ENCODE results near the gene CORO2A.
"Not testable (repeated sequence)": the region's sequence is repeated elsewhere in the genome, so short reads cannot be mapped to it uniquely, and the experiment has no call there.

CORO2A gene

GRCh38 chr9:98094851-98095250, 97.6 kb downstream of the CORO2A start:
- no peak overlapping the region for H3K27ac Mint-ChIP-seq
- H3K36me3 Mint-ChIP-seq (ENCODE audit: low read depth), result peaks cover 62% of the 10 kb centered on the region
- no peak overlapping the region for H3K4me3 Mint-ChIP-seq
- H3K27me3 Mint-ChIP-seq, result no peaks in the 10 kb centered on the region
- no peaks in the 10 kb centered on the region for H3K9me3 Mint-ChIP-seq
- H3K4me1 Mint-ChIP-seq (ENCODE audit: low read depth), result peaks cover 45% of the 10 kb centered on the region

DNA sequence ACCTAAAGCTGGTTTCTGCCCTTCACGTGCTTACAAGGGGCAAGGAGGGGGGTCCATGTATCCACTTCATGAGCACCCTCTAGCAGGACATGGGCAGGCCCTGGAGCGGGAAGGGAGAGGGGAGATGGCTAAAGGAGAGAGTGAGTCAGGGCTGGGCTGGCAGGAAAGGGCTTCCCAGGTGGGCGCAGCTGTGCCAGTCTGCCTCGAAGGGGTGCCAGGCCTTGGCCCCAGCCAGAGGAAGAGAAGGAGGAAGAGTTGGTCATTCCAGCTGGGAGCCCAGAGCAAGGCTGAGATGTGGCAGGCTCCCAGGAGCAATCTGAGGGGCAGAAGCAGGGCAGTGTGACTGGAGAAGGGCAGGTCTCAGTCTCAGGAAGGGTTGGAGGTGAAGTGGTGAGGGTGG, 98.1 kb downstream of the CORO2A start:
- H3K36me3 Mint-ChIP-seq (ENCODE audit: low read depth), result peaks cover 64% of the 10 kb centered on the region
- peaks cover 45% of the 10 kb centered on the region for H3K4me1 Mint-ChIP-seq (ENCODE audit: low read depth)
- H3K9me3 Mint-ChIP-seq, result no peaks in the 10 kb centered on the region
- H3K27me3 Mint-ChIP-seq, result no peaks in the 10 kb centered on the region
- no peak overlapping the region for H3K4me3 Mint-ChIP-seq
- no peak overlapping the region for H3K27ac Mint-ChIP-seq

GRCh38 chr9:98092613-98092931, 99.9 kb downstream of the CORO2A start:
- H3K36me3 Mint-ChIP-seq (ENCODE audit: low read depth), result peaks cover 61% of the 10 kb centered on the region
- H3K27me3 Mint-ChIP-seq, result no peaks in the 10 kb centered on the region
- H3K27ac Mint-ChIP-seq, result peak overlapping the region; percentile 49
- no peak overlapping the region for H3K4me3 Mint-ChIP-seq
- H3K9me3 Mint-ChIP-seq, result no peaks in the 10 kb centered on the region
- H3K4me1 Mint-ChIP-seq (ENCODE audit: low read depth), result peaks cover 29% of the 10 kb centered on the region

GRCh38 chr9:98091735-98092612, 100.5 kb downstream of the CORO2A start:
- peaks cover 23% of the 10 kb centered on the region for H3K4me1 Mint-ChIP-seq (ENCODE audit: low read depth)
- H3K27me3 Mint-ChIP-seq, result no peaks in the 10 kb centered on the region
- H3K36me3 Mint-ChIP-seq (ENCODE audit: low read depth), result peaks cover 57% of the 10 kb centered on the region
- peak overlapping the region; percentile 46 for H3K27ac Mint-ChIP-seq
- no peak overlapping the region for H3K4me3 Mint-ChIP-seq
- H3K9me3 Mint-ChIP-seq, result no peaks in the 10 kb centered on the region

DNA sequence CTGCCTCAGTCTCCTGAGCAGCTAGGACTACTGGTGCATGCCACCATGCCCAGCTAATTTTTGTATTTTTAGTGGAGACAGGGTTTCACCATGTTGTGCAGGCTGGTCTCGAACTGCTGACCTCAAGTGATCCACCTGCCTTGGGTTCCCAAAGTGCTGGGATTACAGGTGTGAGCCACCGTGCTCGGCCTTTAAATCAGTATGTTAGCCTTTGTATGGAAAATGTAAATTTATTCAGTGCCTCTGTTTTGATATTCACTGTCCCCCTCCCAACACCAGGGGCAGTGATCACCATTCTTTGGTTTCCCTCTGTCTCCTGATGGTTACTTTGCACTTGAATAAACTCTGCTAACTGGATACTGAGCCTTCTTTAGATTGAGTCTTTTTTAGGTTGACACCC, 101.8 kb downstream of the CORO2A start:
- not testable (repeated sequence) for H3K27ac Mint-ChIP-seq

GRCh38 chr9:98087420-98088354, 104.8 kb downstream of the CORO2A start:
- H3K36me3 Mint-ChIP-seq (ENCODE audit: low read depth), result peaks cover 60% of the 10 kb centered on the region
- H3K4me1 Mint-ChIP-seq (ENCODE audit: low read depth), result peaks cover 13% of the 10 kb centered on the region
- no peaks in the 10 kb centered on the region for H3K27me3 Mint-ChIP-seq
- no peaks in the 10 kb centered on the region for H3K9me3 Mint-ChIP-seq
- no peak overlapping the region for H3K27ac Mint-ChIP-seq
- no peak overlapping the region for H3K4me3 Mint-ChIP-seq

More for the DNA sequence above, 101.8 kb downstream of the CORO2A start:
- not testable (repeated sequence) for H3K27me3 Mint-ChIP-seq, H3K4me3 Mint-ChIP-seq, H3K9me3 Mint-ChIP-seq
- H3K36me3 Mint-ChIP-seq (ENCODE audit: low read depth), result peaks cover 59% of the 10 kb centered on the region
- H3K4me1 Mint-ChIP-seq (ENCODE audit: low read depth), result peaks cover 23% of the 10 kb centered on the region

DNA sequence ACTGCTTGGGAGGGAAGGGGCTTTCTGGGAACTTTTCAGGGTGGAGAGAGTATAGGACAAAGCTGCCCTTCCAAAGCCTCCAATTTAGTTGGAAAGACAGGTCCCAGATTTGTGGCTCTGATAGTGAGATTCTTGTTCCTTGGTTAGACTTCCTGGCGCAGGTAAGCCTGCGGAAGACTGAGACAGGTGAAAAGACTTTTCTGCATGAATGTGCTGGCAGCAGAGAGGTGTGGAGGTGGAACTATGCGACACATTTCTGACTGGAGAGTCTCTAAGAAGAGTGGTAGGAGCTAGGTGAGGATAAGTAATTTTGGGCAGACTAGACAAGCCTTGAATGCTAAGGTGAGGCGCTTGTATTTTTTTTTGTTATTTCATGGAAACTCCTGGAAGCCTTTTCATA, 106.0 kb downstream of the CORO2A start:
- peak overlapping the region; percentile 47 for H3K27ac Mint-ChIP-seq
- peaks cover 24% of the 10 kb centered on the region for H3K4me1 Mint-ChIP-seq (ENCODE audit: low read depth)
- H3K27me3 Mint-ChIP-seq, result no peaks in the 10 kb centered on the region
- peaks cover 71% of the 10 kb centered on the region for H3K36me3 Mint-ChIP-seq (ENCODE audit: low read depth)
- H3K9me3 Mint-ChIP-seq, result no peaks in the 10 kb centered on the region
- no peak overlapping the region for H3K4me3 Mint-ChIP-seq

- no peaks in the 10 kb centered on the region for H3K9me3 Mint-ChIP-seq
- no peaks in the 10 kb centered on the region for H3K27me3 Mint-ChIP-seq
- no peak overlapping the region for H3K27ac Mint-ChIP-seq
- H3K36me3 Mint-ChIP-seq (ENCODE audit: low read depth), result peaks cover 74% of the 10 kb centered on the region
- peaks cover 29% of the 10 kb centered on the region for H3K4me1 Mint-ChIP-seq (ENCODE audit: low read depth)
- no peak overlapping the region for H3K4me3 Mint-ChIP-seq
These were observed 106.5 kb downstream of the CORO2A start for GRCh38 chr9:98085944-98086343.

DNA sequence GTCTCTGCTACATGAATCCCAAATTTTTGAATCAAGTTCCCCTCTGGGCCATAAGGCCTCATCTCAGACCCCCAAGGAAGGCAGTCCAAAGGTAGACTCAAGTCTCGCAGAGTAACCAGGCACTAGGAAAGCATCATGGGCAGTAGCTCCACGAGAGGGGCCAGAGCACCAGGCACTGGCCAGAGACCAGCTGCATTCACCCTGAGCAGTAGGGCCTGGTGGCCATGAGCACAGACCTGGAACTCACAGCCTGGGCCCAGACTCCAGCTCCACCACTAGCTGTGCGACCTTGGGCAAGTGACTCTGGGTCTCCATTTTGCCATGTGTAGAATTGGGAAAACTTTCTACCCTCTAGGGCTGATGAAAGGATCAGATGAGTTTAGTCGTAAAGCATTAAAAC, 107.4 kb downstream of the CORO2A start:
- H3K36me3 Mint-ChIP-seq (ENCODE audit: low read depth), result peaks cover 76% of the 10 kb centered on the region
- no peak overlapping the region for H3K4me3 Mint-ChIP-seq
- no peaks in the 10 kb centered on the region for H3K27me3 Mint-ChIP-seq
- peaks cover 35% of the 10 kb centered on the region for H3K4me1 Mint-ChIP-seq (ENCODE audit: low read depth)
- H3K9me3 Mint-ChIP-seq, result no peaks in the 10 kb centered on the region
- peak overlapping the region; percentile 5 for H3K27ac Mint-ChIP-seq

DNA sequence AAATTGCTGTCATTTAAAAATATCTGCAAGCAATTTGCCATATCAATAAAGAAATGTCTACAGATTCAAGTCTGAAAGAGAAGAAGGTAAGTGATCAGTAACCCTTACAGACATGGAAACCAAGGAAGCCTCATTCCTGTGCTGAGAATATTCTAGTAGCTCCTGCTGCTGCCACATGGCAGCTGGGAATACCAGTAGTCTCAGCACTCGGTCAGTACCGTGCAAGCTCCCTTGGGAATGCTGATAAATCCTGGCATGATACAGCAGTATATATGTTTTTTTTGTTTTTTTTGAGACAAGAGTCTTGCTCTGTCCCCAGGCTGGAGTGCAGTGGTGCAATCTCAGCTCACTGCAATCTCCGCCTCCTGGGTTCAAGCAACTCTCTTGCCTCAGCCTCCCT, 108.0 kb downstream of the CORO2A start:
- Mint-ChIP-seq H3K9me3 (no peaks in the 10 kb centered on the region), H3K27ac (peak overlapping the region; percentile 88), H3K27me3 (no peaks in the 10 kb centered on the region), H3K4me3 (no peak overlapping the region), H3K36me3 (ENCODE audit: low read depth) (peaks cover 73% of the 10 kb centered on the region), H3K4me1 (ENCODE audit: low read depth) (peaks cover 29% of the 10 kb centered on the region)

- Mint-ChIP-seq H3K4me3 (no peak overlapping the region), H3K9me3 (no peaks in the 10 kb centered on the region), H3K27ac (peak overlapping the region; percentile 88), H3K36me3 (ENCODE audit: low read depth) (peaks cover 75% of the 10 kb centered on the region), H3K27me3 (no peaks in the 10 kb centered on the region), H3K4me1 (ENCODE audit: low read depth) (peaks cover 27% of the 10 kb centered on the region)
These were observed 108.8 kb downstream of the CORO2A start for GRCh38 chr9:98083566-98084183.

GRCh38 chr9:98083061-98083501, 109.4 kb downstream of the CORO2A start:
- Mint-ChIP-seq H3K36me3 (ENCODE audit: low read depth) (peaks cover 73% of the 10 kb centered on the region), H3K4me3 (no peak overlapping the region), H3K27ac (peak overlapping the region; percentile 88), H3K9me3 (no peaks in the 10 kb centered on the region), H3K27me3 (no peaks in the 10 kb centered on the region), H3K4me1 (ENCODE audit: low read depth) (peaks cover 27% of the 10 kb centered on the region)

DNA sequence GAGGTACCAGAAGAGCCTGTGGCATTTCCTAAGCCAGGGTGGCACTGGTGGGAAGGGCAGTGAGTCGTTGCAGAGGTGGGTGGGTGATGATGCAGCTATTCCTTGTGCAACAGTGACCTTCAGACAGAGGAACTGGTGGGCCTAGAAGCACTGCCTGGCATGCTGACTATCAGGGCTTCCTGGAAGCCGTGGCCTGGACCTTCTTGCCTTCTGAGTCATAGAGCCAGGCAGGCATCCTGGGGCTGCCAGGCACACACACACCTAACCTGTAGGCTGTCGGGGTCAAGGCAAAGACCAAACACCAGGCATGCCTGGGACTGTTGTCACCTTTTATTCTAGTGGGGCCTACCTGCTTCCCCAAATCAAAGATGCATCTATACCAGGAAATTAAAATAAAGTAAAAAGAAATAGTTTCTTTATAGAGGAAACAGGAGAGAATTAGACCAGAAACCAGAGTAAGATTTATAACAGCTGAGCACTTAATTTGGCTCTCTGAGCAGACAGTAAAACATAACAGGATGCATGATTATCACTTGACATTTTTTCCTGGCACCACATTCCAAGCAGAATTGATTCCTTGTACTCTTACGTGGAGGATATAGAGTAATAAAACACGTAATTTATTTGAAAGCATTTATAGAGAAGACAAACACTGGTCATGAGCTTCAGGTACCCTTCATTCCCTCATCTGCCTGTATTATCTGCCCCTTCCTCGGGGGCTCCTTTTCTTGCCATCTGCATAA, 110.8 kb downstream of the CORO2A start:
- Mint-ChIP-seq H3K4me1 (ENCODE audit: low read depth) (peaks cover 30% of the 10 kb centered on the region), H3K4me3 (peak overlapping the region; percentile 30), H3K36me3 (ENCODE audit: low read depth) (peaks cover 78% of the 10 kb centered on the region), H3K27me3 (no peaks in the 10 kb centered on the region), H3K27ac (peak overlapping the region; percentile 88), H3K9me3 (no peaks in the 10 kb centered on the region)

GRCh38 chr9:98080780-98081179, 111.7 kb downstream of the CORO2A start:
- peak overlapping the region; percentile 88 for H3K27ac Mint-ChIP-seq
- H3K27me3 Mint-ChIP-seq, result no peaks in the 10 kb centered on the region
- no peak overlapping the region for H3K4me3 Mint-ChIP-seq
- no peaks in the 10 kb centered on the region for H3K9me3 Mint-ChIP-seq
- peaks cover 39% of the 10 kb centered on the region for H3K4me1 Mint-ChIP-seq (ENCODE audit: low read depth)
- peaks cover 73% of the 10 kb centered on the region for H3K36me3 Mint-ChIP-seq (ENCODE audit: low read depth)
